Nucleus accumbens (tissue), 56 donors: Measurements from ENCODE around the gene C1orf141.
A peak's percentile ranks its signal among the peaks of the same experiment; 100 is the strongest.
"Not testable (repeated sequence)": the region's sequence is repeated elsewhere in the genome, so short reads cannot be mapped to it uniquely, and the experiment has no call there.

Experiments used
- DNase-seq, 56 donors: peaks; one replicate each; lab custom pipeline; 2025; lab: John Stamatoyannopoulos, UW

Gene C1orf141

DNA sequence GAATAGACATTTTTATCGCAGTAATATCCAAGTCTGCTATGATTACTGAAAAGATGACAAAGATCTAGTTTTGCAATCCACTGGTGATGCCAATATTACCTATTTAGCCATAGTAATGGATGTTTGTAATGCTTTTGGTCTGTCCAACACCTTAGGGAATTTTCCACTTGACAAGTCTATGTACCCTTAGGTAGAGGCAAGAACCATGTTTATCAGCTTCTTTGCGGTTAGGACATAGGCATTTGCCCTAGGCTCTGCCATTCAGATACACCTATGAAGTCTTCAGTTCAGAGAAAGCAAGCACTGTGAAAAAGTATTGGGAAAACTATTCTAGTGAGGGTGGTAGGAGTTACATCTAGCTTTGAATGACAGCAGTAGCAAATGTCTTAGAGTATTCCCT, 40.6 kb downstream of the C1orf141 start:
- DNase-seq: no peak

DNA sequence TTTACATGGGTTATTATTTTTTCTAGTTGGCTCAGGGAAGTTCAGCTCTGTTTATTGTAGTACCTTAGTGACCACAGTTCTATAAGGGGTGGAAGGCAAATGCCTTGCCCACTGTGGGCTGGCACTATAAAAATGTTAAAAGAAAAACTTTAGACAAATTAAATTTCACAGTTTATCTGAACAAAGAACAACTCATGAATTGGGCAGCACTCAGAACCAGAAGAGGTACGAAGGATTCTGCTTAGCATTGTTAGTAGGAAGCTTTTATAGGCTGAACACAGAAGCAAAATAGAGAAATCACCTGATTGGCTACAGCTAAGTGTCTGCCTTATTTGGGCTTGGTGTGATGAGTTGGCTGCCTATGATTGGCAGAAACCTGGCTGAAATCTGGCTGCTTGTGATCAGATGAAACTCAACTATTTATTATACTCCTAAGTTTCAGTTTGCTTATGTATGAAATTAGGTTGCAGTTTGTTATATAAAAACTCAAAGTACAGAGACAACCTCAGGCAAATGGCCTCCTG, 45.0 kb downstream of the C1orf141 start:
- DNase-seq: no peak

DNA sequence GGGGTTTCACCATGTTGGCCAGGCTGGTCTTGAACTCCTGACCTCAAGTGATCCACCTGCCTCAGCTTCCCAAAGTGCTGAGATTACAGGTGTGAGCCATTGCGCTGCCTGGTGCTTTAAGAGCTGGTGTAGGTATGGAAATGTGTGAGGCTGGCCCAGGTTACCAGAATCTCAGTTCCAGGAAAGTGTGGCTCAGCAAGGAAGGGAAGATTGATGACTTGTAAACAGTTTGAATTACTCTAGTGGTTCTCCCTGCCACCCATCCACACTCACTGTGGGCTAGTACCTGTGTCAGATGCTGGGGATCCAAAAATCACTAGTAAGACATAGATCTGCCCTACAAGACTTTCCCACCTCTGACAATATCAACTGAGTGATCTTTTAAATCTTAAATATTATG, 46.3 kb downstream of the C1orf141 start:
- no peak for DNase-seq

DNA sequence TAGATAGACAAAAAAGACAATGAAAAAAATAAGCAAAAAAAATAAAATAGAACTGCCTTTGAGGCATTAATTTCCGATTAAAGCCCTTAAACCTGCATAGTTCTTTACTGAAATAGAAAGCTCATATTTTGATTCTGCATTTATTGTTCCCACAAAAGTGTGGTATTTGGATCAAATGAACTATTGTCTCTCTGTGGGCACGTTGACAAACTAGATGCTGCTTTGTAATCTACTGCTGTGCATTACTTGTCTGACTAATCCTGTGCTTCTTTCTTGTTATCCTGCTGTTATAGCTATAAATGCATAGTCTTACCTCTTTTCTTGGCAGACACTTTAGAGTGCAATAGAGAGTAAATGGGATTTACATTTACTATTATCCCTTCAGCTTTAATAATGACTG, 49.4 kb downstream of the C1orf141 start:
- no peak for DNase-seq

- DNase-seq: no peak
Observed at GRCh38 chr1:67084765-67085318, 49.9 kb downstream of the C1orf141 start.

GRCh38 chr1:67078291-67078690, 56.5 kb downstream of the C1orf141 start:
- no peak for DNase-seq

DNA sequence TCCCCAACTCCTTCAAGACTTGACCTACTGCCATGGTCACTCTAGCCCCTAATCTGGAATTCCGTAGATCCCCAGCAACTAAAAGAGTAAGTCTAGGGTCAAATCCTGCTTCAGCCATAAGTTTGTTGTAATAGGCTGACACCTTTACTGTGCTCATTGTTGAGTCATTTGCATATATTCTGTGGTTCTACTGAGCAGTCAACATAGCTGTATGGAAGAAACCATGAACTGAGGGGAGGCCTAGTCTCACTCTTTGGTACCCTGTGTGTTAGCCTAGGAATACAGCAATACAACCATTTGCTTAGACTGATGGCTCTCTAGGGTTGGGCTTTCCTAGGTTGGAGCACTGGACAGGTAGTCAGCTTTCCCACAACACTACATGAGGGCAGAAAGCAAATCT, 57.2 kb downstream of the C1orf141 start:
- no peak for DNase-seq

GRCh38 chr1:67072749-67073148, 62.0 kb downstream of the C1orf141 start:
- DNase-seq: no peak

- not testable (repeated sequence) for DNase-seq
Observed at GRCh38 chr1:67067655-67068054, 67.1 kb downstream of the C1orf141 start.

GRCh38 chr1:67062412-67062811, 72.4 kb downstream of the C1orf141 start:
- no peak for DNase-seq

DNA sequence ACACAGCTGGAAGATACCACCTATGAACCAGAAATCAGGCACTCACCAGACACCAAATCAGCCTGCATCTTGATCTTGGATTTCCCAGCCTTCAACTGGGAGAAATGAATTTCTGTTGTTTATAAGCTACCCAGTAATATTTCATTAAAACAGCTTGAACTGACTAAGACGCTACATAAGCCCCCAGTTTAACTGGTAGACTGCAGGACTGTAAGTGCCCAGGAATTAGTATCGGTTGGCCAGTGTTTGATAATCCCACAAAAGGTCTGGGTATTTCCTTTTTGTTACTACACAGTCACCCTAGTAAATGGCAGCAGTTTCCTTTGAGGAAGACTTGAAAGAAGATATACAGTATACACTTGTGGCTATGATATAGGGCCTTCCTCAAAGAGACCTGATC, 73.5 kb downstream of the C1orf141 start:
- DNase-seq: no peak

DNA sequence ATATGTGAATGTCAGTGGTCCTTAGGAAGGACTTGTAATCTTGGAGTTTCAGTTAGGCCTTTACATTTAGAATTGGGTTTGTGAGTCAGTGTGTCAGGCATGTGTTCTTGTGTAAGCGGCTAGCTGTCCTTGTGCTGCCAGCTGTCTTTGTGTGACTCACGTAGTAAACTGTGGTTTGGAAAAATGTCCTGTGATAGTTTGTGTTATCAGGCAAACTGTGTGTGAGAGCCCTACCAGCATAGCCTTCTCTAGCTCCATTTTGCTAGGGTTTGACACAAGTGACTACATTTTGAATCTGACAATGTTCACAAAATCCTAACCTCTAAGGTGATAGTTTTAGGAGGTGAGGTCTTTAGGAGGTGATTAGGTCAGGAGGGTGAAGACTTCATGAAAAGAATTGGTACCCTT, 74.0 kb downstream of the C1orf141 start:
- DNase-seq: no peak

GRCh38 chr1:67059346-67059745, 75.4 kb downstream of the C1orf141 start:
- no peak for DNase-seq

DNA sequence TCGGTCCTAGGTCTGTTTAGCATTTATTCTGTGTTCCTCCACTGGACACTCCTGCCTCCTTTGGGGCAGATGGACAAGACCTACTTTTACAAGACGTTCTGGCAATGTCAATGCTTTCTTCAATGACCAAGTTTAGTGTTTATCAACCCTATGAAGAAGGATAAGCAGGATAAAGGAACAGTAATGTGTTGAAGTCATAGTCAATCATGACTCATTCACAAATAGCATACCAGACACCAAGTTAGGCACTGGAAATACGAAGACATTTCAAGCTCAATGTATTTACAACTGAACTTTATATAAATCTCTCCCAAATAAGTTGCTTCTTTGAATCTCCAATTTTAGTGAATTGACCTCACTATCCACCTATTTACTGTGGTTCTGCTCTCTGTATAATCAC, 76.0 kb downstream of the C1orf141 start:
- no peak for DNase-seq

DNA sequence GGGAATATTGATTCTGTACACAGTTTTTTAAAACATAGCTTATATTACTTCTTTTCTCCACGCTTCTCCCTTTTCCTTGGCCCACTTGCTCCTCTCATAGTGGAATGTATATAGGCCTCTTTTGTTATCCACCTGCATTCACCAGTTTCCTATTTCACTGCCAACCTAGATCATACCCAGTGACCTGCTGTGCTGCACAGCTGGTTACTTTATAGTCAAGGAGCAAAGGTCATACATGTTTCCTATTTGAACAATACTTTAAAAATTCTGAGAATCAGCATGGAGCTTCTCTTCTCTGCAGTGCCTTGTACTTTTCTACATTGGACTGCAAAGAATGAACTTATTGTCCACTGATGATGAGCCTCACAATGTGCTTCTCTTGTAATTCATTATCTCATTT, 76.5 kb downstream of the C1orf141 start:
- DNase-seq: no peak

DNA sequence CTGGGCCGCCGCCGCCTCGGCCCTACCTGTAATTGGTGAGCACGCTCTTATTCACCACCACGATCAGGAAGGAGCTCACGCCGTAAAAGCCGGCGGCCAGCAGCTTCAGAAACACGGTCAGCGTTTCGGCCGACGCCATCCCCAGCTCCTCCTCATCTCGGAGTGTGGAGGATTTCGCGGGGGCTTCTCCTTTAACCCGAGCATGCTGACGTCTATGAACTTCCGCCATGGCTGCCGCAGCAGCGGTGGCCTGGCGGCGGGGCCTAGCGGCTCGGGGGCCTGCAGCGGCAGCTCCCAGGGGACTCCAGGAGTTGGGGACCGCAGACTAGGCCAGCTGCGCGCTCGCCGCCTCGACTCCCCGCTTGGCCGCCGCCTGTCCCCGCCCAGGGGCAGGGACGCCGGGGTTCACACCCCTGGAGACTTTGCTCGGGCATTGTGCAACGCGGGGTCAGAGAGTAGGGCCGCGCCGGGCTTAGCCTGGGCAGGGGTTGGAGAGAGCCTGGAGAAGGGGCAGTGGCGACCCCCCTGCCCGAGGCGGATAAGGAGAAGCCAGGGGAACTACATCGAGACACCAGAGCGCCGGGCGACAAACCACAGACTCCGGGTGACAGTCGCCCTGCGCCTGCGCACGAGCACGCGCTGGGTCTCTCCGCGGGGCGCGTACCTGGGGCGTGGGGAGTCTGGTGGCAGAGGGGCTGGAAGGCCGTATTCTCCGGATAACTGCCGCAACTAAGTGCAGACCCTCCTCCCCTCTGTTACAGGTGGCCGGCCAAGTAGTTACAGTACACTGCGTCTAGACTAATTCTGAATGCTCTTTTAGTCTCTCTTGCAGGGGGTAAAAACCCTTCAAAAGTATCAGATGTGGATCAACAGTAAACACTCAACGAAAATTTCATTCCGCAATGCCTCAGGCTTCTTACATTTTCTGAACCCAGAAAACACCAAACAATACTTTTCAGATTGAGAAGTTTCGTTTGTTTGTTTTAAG, 80.7 kb downstream of the C1orf141 start, which contains the start of gene SLC35D1:
TSS of gene SLC35D1 (minus strand) at position 364 of the 988 bp plus-strand sequence. CDS start at position 229, 135 bp downstream.
- DNase-seq: peak in 55 of 56 donors; percentile 15 to 90 (median 79)

- peak in 28 of 56 donors; percentile 28 to 88 (median 61) for DNase-seq
Observed at GRCh38 chr1:67053535-67053784, 81.3 kb downstream of the C1orf141 start.

- DNase-seq: peak in 38 of 56 donors; percentile 7 to 67 (median 36)
Observed at GRCh38 chr1:67052741-67053534, 81.8 kb downstream of the C1orf141 start.

DNA sequence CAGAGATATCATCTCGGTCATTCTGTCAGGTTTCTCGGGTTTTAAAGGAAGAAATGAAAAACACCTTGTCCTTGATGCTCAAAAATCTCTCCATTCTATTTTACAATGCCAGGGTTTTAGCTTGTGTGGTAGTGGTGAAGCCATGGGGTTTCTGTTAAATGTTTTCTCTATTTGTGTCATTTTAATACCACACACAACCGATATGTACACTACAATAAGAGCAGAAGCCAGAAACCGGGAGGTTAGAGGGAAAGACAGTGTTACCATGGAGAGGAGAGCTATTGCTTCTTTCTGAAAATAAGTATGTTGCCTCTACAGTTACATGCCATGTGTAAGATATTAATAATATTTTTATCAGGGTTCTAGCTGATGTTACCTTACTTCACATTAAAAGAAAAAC, 83.6 kb downstream of the C1orf141 start:
- DNase-seq: no peak

DNA sequence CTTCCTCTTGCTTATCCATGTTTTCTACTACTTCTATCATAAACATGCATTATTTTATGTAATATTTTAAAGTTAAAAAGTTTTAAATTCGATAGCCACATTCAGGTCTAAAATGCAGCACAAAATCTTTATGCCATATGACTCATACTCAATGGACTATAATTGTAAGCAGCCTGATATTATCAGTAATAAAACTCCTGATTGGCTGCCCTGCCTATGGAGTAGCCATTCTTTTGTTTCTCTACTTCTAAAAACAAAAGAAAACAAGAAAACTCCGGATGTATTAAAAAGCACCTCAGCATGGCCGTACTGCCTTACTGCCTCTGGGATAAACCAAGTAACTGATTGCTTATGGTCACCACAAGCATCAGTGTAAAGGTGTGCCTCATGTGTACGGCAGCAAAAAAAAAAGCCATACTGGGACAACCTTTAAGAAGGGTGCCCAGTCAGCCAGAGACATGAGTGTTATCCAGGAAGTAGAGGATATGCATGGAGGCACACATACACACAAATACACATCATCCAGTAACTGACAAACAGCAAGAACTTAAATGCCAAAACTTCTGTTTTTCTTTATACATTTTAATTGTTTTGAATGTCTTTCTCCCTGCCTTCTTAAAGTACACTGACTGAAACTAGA, 90.0 kb downstream of the C1orf141 start:
- DNase-seq: no peak

DNA sequence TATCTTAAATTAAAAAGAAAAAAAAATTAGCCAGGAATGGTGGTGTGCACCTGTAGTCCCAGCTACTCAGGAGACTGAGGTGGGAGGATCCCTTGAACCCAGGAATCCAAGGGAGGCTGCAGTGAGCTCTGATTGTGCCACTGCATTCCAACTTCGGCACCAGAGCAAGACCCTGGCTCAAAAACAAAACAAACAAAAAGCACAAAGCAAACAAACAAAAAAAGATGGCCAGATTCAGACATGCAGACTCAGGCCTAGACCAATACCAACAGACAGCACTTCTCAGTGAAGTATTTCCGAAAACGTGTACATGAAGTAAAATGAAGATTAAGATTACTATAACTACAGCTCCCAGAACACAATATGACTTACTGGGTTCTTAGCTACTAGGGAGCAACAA, 91.4 kb downstream of the C1orf141 start:
- DNase-seq: no peak
